ENCODE results near the gene DIAPH3. TPM values are rescaled to one million over a fixed set of nuclear protein-coding genes. Genes with fewer than 3 reads are reported as not detected.

The DIAPH3 gene
- polyA plus RNA-seq, 2 donors = 1.3 to 2.2 TPM

DNA sequence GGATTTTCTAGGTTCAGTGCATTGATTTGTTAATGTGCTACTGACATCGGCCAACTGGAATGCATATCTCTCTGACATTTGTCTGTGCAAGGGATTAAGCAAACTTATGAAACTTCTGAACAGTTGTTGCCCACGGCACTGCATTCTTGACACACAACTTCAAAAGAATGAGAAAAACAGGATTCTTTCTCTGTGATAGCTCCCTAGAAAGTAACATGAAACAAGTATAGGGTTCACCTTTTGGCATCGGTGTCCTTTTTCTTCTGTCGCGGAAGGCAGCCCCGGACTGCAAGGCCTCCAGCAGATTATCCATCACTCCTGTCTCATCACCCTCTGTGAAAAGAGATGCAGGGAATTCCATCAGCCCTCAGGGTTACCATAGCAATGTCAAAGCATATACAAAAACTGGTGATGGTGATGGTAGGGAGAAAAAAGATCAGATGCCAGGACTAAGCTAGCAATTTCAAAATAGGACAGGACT lies 389.2 kb downstream of the DIAPH3 start:
- Histone ChIP-seq H3K9me3 (ENCODE audit: control insufficient read depth in 2 of 2, insufficient read depth in 1 of 2, low read depth in 1 of 2, low read length in 1 of 2) (no peaks in the 10 kb centered on the region), H3K36me3 (ENCODE audit: control insufficient read depth in 2 of 2, insufficient read depth in 2 of 2, low read length in 1 of 2) (no peaks in the 10 kb centered on the region), H3K4me3 (ENCODE audit: low read depth in 1 of 2, low read length in 2 of 2) (no peak overlapping the region), H3K4me1 (ENCODE audit: control insufficient read depth in 2 of 2, insufficient read depth in 2 of 2, low read length in 1 of 2) (no peaks in the 10 kb centered on the region), H3K27me3 (ENCODE audit: control insufficient read depth in 1 of 2, insufficient read depth in 2 of 2, low read length in 2 of 2) (no peaks in the 10 kb centered on the region), H3K27ac (ENCODE audit: low read depth in 2 of 2, low read length in 1 of 2) (no peak overlapping the region)
- 25 to 65% methylated on average over 6 of the region's 6 CpGs for WGBS, 2 donors

DNA sequence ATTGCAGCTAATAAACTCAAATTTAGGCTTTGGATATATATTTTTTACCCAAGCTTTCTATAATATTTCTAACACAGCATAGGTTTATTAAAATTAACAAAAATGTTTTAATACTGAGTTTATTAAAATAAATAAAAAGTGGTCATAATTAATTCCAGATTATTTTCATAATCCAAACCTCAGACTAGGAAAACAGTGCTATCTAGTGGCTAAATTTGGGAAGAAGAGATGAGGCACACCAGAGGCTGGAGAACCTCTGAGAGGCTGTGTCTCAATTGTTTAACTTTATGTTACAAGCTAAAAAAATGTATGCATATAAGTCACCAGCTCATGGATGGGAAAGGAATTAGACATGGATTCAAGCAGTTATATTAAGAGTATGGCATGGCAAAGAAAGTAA lies 392.5 kb downstream of the DIAPH3 start:
- Histone ChIP-seq H3K4me3 (ENCODE audit: low read depth in 1 of 2, low read length in 2 of 2) (no peak overlapping the region), H3K9me3 (ENCODE audit: control insufficient read depth in 2 of 2, insufficient read depth in 1 of 2, low read depth in 1 of 2, low read length in 1 of 2) (no peaks in the 10 kb centered on the region), H3K4me1 (ENCODE audit: control insufficient read depth in 2 of 2, insufficient read depth in 2 of 2, low read length in 1 of 2) (no peaks in the 10 kb centered on the region), H3K27me3 (ENCODE audit: control insufficient read depth in 1 of 2, insufficient read depth in 2 of 2, low read length in 2 of 2) (no peaks in the 10 kb centered on the region), H3K27ac (ENCODE audit: low read depth in 2 of 2, low read length in 1 of 2) (no peak overlapping the region), H3K36me3 (ENCODE audit: control insufficient read depth in 2 of 2, insufficient read depth in 2 of 2, low read length in 1 of 2) (no peaks in the 10 kb centered on the region)

DNA sequence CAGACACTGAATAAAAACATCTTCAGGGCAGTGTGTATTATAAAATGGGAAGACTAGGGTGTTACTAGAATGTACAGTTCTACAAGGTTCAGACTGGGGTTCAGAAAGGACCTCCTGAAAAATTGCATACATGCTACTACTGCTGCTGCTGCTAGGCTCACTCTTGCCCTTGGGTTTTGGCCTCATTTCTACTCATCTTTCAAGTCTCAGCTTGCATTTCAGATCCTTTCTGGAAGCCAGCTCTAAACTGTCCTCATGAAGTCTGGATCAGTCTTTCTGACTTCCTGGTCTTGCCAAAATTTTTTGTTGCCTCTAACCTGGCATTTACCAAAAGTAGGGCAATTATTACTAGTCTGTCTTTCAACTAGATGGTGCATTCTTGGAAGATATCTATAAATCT lies 393.3 kb downstream of the DIAPH3 start:
- H3K9me3 ChIP-seq (ENCODE audit: control insufficient read depth in 2 of 2, insufficient read depth in 1 of 2, low read depth in 1 of 2, low read length in 1 of 2) = no peaks in the 10 kb centered on the region
- H3K4me3 ChIP-seq (ENCODE audit: low read depth in 1 of 2, low read length in 2 of 2) = no peak overlapping the region
- H3K27me3 ChIP-seq (ENCODE audit: control insufficient read depth in 1 of 2, insufficient read depth in 2 of 2, low read length in 2 of 2) = no peaks in the 10 kb centered on the region
- H3K36me3 ChIP-seq (ENCODE audit: control insufficient read depth in 2 of 2, insufficient read depth in 2 of 2, low read length in 1 of 2) = no peaks in the 10 kb centered on the region
- H3K27ac ChIP-seq (ENCODE audit: low read depth in 2 of 2, low read length in 1 of 2) = no peak overlapping the region
- no peaks in the 10 kb centered on the region for H3K4me1 ChIP-seq (ENCODE audit: control insufficient read depth in 2 of 2, insufficient read depth in 2 of 2, low read length in 1 of 2)

DNA sequence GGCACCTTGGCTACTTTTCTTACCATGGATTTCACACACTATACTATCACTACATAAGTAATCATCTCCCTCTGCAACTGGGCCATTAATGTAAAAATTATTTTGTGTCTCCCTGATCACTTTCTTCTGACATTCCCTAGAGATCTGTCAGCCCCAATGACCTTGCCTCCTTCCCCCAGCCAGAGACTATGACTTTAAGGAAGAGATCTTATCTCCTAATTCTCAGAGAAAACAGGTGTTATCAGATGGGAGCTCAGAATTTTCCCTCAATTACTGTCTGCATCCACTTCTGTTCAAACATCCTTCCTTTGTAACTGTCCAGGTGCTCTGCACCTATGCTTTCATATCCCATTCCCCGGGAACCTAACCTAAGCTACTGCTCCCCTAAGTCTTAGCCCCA lies 397.5 kb downstream of the DIAPH3 start:
- no peak overlapping the region for H3K4me3 ChIP-seq (ENCODE audit: low read depth in 1 of 2, low read length in 2 of 2)
- no peaks in the 10 kb centered on the region for H3K9me3 ChIP-seq (ENCODE audit: control insufficient read depth in 2 of 2, insufficient read depth in 1 of 2, low read depth in 1 of 2, low read length in 1 of 2)
- no peaks in the 10 kb centered on the region for H3K36me3 ChIP-seq (ENCODE audit: control insufficient read depth in 2 of 2, insufficient read depth in 2 of 2, low read length in 1 of 2)
- no peak overlapping the region for H3K27ac ChIP-seq (ENCODE audit: low read depth in 2 of 2, low read length in 1 of 2)
- H3K4me1 ChIP-seq (ENCODE audit: control insufficient read depth in 2 of 2, insufficient read depth in 2 of 2, low read length in 1 of 2) = no peaks in the 10 kb centered on the region
- 100% methylated on average over 1 of the region's 1 CpG for WGBS, 2 donors
- no peaks in the 10 kb centered on the region for H3K27me3 ChIP-seq (ENCODE audit: control insufficient read depth in 1 of 2, insufficient read depth in 2 of 2, low read length in 2 of 2)

DNA sequence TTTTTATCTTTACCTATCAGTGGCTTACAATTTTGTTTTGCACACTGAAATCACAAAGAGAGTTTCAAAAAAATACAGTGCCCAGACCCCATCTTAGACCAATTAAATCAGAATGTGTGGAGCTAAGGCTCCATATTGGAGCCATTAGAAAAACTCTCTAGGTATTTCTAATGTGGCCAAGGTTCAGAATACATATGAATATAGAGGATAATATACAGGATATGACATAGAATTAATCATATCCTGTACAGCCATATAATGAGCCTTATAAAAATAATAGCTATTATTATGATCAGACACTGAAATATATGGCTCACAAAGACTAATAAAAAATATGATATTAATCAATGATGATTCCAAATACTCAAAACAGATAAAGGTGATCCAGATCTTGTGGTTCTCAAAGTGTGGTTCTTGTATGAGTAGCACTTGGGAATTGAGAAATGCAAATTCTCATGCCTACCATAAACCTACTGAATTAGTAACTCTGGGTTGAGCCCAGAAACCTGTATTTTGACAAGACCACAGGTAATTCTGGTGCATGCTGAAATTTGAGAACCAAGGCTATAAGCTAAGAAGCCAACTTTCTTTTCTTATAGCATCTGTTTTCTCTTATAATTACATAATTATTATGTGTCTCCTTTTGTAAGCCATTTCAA lies 408.0 kb downstream of the DIAPH3 start:
- Histone ChIP-seq H3K27me3 (ENCODE audit: control insufficient read depth in 1 of 2, insufficient read depth in 2 of 2, low read length in 2 of 2) (no peaks in the 10 kb centered on the region), H3K27ac (ENCODE audit: low read depth in 2 of 2, low read length in 1 of 2) (no peak overlapping the region)

DNA sequence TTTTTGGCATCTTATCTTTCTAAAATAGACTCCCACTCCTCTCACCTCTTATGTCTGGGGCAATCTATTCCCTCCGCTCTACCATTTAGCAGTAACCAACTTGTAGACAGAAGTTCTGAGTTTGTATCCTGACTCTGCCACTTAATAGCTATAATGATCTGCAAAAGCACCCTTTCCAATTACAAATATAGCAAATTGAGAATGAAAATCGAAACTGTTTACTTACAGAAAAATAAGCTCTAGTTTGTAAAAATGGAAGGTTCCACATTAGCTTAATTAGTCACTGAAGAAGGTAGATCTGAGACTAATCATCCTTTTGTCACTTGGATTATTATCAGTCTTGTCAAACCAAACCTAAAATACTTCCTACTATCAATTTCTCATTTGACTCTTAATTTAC lies 409.3 kb downstream of the DIAPH3 start:
- WGBS, 2 donors = 88 to 89% methylated on average over 2 of the region's 2 CpGs
- H3K4me1 ChIP-seq (ENCODE audit: control insufficient read depth in 2 of 2, insufficient read depth in 2 of 2, low read length in 1 of 2) = no peaks in the 10 kb centered on the region
- peaks cover 0 to 2% of the 10 kb centered on the region in 2 donors for H3K9me3 ChIP-seq (ENCODE audit: control insufficient read depth in 2 of 2, insufficient read depth in 1 of 2, low read depth in 1 of 2, low read length in 1 of 2)
- H3K27ac ChIP-seq (ENCODE audit: low read depth in 2 of 2, low read length in 1 of 2) = no peak overlapping the region
- H3K36me3 ChIP-seq (ENCODE audit: control insufficient read depth in 2 of 2, insufficient read depth in 2 of 2, low read length in 1 of 2) = no peaks in the 10 kb centered on the region
- H3K27me3 ChIP-seq (ENCODE audit: control insufficient read depth in 1 of 2, insufficient read depth in 2 of 2, low read length in 2 of 2) = no peaks in the 10 kb centered on the region
- no peak overlapping the region for H3K4me3 ChIP-seq (ENCODE audit: low read depth in 1 of 2, low read length in 2 of 2)

More for the DNA sequence above, 408.0 kb downstream of the DIAPH3 start:
- H3K9me3 ChIP-seq (ENCODE audit: control insufficient read depth in 2 of 2, insufficient read depth in 1 of 2, low read depth in 1 of 2, low read length in 1 of 2) = peaks cover 0 to under 1% of the 10 kb centered on the region in 2 donors
- no peak overlapping the region for H3K4me3 ChIP-seq (ENCODE audit: low read depth in 1 of 2, low read length in 2 of 2)
- no peaks in the 10 kb centered on the region for H3K36me3 ChIP-seq (ENCODE audit: control insufficient read depth in 2 of 2, insufficient read depth in 2 of 2, low read length in 1 of 2)
- no peaks in the 10 kb centered on the region for H3K4me1 ChIP-seq (ENCODE audit: control insufficient read depth in 2 of 2, insufficient read depth in 2 of 2, low read length in 1 of 2)

DNA sequence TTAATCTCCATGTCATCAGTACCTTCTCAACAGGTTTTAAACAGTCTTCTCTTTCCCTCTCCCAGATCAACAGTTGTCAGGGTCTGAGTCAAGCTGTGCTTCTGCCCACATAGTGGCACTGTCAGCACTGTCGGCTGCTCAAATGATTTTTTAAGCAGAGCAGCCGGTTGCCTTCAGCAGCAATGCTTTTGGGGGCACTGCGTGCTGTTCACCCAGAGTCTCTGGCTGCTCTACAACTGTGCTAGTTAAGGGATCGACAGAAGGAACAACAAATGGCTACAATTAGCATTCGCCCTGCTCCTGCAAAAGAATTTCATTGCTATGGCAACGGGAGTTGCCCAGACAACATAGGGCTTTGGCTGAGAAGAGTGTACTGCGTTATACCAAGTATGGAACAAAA lies 412.9 kb downstream of the DIAPH3 start:
- H3K36me3 ChIP-seq (ENCODE audit: control insufficient read depth in 2 of 2, insufficient read depth in 2 of 2, low read length in 1 of 2) = no peaks in the 10 kb centered on the region
- no peaks in the 10 kb centered on the region for H3K27me3 ChIP-seq (ENCODE audit: control insufficient read depth in 1 of 2, insufficient read depth in 2 of 2, low read length in 2 of 2)
- WGBS, 2 donors = 35 to 45% methylated on average over 7 of the region's 7 CpGs
- no peak overlapping the region for H3K27ac ChIP-seq (ENCODE audit: low read depth in 2 of 2, low read length in 1 of 2)
- H3K9me3 ChIP-seq (ENCODE audit: control insufficient read depth in 2 of 2, insufficient read depth in 1 of 2, low read depth in 1 of 2, low read length in 1 of 2) = peaks cover 0 to 2% of the 10 kb centered on the region in 2 donors
- no peak overlapping the region for H3K4me3 ChIP-seq (ENCODE audit: low read depth in 1 of 2, low read length in 2 of 2)
- no peaks in the 10 kb centered on the region for H3K4me1 ChIP-seq (ENCODE audit: control insufficient read depth in 2 of 2, insufficient read depth in 2 of 2, low read length in 1 of 2)

DNA sequence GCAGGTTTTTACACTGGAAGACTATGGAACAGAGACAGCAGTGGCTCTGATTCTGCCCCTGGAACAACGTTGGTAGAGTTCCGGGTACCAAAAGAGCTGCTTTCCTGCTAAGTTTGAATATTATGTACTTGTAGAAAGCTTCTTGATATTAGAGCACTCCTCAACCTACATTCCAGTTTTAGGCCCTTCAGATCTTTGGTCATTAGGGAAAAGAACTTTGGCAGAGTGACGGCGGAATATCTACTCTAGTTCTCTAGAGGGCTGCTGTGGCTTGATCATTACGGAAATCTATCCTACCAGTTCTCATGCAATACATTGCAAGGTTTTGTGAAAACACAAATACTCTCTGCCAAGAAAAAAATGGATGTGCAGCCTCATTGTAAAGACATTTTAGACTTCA lies 415.7 kb downstream of the DIAPH3 start:
- no peak overlapping the region for H3K27ac ChIP-seq (ENCODE audit: low read depth in 2 of 2, low read length in 1 of 2)
- H3K4me1 ChIP-seq (ENCODE audit: control insufficient read depth in 2 of 2, insufficient read depth in 2 of 2, low read length in 1 of 2) = no peaks in the 10 kb centered on the region
- H3K9me3 ChIP-seq (ENCODE audit: control insufficient read depth in 2 of 2, insufficient read depth in 1 of 2, low read depth in 1 of 2, low read length in 1 of 2) = peaks cover 0 to 2% of the 10 kb centered on the region in 2 donors
- H3K27me3 ChIP-seq (ENCODE audit: control insufficient read depth in 1 of 2, insufficient read depth in 2 of 2, low read length in 2 of 2) = no peaks in the 10 kb centered on the region
- no peak overlapping the region for H3K4me3 ChIP-seq (ENCODE audit: low read depth in 1 of 2, low read length in 2 of 2)
- WGBS, 2 donors = 88 to 97% methylated on average over 5 of the region's 5 CpGs
- H3K36me3 ChIP-seq (ENCODE audit: control insufficient read depth in 2 of 2, insufficient read depth in 2 of 2, low read length in 1 of 2) = no peaks in the 10 kb centered on the region

DNA sequence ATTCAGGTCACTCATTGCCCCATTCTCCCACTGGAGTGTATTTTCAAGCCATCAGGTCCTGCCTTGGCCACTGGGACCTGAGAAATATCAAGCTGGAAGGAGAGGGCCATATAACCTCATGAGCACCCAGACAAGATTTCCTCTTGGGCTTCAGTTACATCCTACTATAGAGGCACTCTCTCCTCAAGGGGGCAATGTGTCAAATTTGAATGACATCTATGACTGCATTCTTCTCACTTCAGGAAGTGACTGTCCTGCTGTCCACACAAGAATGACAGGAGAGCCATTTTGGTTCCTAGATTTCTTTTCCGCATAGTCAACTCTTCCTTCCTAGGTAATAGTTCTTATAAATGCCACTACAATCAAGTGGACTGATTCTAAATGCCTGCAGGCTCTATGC lies 416.2 kb downstream of the DIAPH3 start:
- Histone ChIP-seq H3K27ac (ENCODE audit: low read depth in 2 of 2, low read length in 1 of 2) (no peak overlapping the region), H3K4me3 (ENCODE audit: low read depth in 1 of 2, low read length in 2 of 2) (no peak overlapping the region), H3K9me3 (ENCODE audit: control insufficient read depth in 2 of 2, insufficient read depth in 1 of 2, low read depth in 1 of 2, low read length in 1 of 2) (peaks cover 0 to 2% of the 10 kb centered on the region in 2 donors), H3K4me1 (ENCODE audit: control insufficient read depth in 2 of 2, insufficient read depth in 2 of 2, low read length in 1 of 2) (no peaks in the 10 kb centered on the region), H3K36me3 (ENCODE audit: control insufficient read depth in 2 of 2, insufficient read depth in 2 of 2, low read length in 1 of 2) (no peaks in the 10 kb centered on the region), H3K27me3 (ENCODE audit: control insufficient read depth in 1 of 2, insufficient read depth in 2 of 2, low read length in 2 of 2) (no peaks in the 10 kb centered on the region)
- WGBS, 2 donors = 96 to 100% methylated on average over 1 of the region's 1 CpG

DNA sequence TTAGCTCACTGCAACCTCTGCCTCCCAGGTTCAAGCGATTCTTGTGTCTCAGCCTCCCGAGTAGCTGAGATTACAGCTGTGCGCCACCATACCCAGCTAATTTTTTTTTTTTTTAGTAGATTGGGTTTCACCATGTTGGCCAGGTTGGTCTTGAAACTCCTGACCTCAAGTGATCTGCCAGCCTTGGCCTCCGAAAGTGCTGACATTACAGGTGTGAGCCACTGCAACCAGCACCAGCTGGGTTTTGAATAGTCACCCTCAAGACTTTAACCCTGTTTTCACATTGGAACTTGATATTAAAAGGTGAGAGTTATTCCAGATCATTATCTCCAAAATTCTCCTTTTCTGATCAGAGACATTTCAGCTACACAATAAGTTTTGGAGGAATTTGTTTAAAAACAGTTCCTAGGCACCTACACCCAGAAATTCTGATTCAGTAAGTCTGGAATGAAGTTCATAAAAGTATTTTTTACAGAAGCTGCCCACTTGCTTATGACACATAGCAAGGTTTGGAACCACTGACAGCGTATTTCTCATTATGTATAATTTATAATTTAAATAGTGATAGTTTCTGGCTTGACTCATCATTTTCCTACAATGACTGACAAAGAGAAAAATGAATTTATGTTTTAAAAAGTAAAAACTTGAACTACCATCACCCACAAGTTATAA lies 417.3 kb downstream of the DIAPH3 start:
- H3K27me3 ChIP-seq (ENCODE audit: control insufficient read depth in 1 of 2, insufficient read depth in 2 of 2, low read length in 2 of 2) = no peaks in the 10 kb centered on the region
- peaks cover 0 to 2% of the 10 kb centered on the region in 2 donors for H3K9me3 ChIP-seq (ENCODE audit: control insufficient read depth in 2 of 2, insufficient read depth in 1 of 2, low read depth in 1 of 2, low read length in 1 of 2)
- H3K4me1 ChIP-seq (ENCODE audit: control insufficient read depth in 2 of 2, insufficient read depth in 2 of 2, low read length in 1 of 2) = no peaks in the 10 kb centered on the region
- 77 to 88% methylated on average over 5 of the region's 5 CpGs for WGBS, 2 donors
- no peak overlapping the region for H3K27ac ChIP-seq (ENCODE audit: low read depth in 2 of 2, low read length in 1 of 2)
- no peaks in the 10 kb centered on the region for H3K36me3 ChIP-seq (ENCODE audit: control insufficient read depth in 2 of 2, insufficient read depth in 2 of 2, low read length in 1 of 2)
- no peak overlapping the region for H3K4me3 ChIP-seq (ENCODE audit: low read depth in 1 of 2, low read length in 2 of 2)
